Cortex of kidney (tissue), 1 donor: Measurements from ENCODE around the gene PIWIL4.
"Not testable (repeated sequence)": the region's sequence is repeated elsewhere in the genome, so short reads cannot be mapped to it uniquely, and the experiment has no call there.

Source experiments
- DNase-seq: peaks from one replicate; lab custom pipeline; 2025; lab: John Stamatoyannopoulos, UW

Gene PIWIL4

GRCh38 chr11:94585399-94585798, 18.2 kb downstream of the PIWIL4 start:
- no peak for DNase-seq

DNA sequence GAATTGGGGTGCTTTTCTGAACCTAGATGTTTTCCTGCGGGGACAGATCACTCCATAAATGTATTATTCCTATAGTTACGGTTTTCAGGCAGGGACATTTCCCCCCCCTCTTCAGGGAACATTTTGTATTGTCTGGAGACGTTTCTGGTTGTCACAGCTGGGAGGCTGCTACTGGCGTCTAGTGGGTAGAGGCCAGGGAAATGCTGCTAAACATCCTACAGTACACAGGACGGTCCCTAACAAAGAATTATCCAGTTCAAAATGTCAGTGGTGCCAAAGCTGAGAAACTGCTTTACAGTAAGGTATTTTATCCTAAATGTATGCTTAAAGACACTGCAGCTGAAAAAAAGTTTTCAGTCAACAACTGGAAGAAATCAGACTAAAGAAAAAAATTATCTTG, 19.4 kb downstream of the PIWIL4 start:
- DNase-seq = no peak

DNA sequence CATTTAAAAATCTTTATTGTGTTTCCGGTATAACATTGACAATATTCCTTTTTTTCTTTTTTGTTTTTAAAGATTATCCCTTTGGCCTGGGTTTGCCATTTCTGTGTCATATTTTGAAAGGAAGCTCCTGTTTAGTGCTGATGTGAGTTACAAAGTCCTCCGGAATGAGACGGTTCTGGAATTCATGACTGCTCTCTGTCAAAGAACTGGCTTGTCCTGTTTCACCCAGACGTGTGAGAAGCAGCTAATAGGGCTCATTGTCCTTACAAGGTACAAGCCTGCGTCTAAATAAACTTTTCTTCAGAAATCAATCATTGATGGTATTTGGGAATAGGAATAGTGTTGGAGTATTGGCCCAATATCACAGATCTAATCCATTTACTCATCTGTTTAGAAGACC, 19.8 kb downstream of the PIWIL4 start:
- no peak for DNase-seq

GRCh38 chr11:94588366-94588942, 21.3 kb downstream of the PIWIL4 start:
- DNase-seq = no peak

DNA sequence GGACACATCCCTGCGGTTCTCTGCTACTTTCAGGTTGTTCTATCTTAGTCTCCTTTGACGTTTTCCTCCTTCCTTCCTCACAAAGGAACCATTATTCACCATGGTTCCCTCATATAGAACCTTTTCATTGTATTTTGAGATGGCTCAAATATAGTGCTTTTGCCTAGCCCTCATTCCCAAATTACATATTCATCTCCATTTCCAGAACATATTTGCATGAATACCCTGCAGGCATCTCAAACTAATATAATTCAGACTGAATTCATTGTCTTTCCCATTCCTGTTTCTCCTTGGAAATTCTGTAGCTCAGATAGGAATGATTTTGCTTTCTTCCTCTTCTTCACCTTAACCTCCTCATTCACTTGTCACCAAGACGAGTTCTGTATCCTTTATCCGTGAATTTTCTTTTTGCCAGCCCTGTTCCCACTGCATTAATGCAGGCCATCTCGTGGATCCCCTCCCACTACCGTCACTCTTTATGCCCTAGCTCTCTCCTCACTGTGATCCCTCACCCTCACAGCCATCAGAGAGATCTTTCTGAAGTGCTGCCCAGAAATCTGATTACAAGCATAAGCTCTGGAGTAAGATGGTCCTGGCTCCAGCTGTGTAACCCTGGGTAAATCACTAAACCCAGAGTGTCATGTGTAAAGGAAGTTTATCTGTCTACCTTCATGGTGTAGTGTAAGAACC, 23.3 kb downstream of the PIWIL4 start:
- DNase-seq = no peak

- no peak for DNase-seq
Observed at GRCh38 chr11:94593030-94593429, 25.9 kb downstream of the PIWIL4 start.

GRCh38 chr11:94595076-94595475, 27.9 kb downstream of the PIWIL4 start:
- DNase-seq = no peak

GRCh38 chr11:94597896-94598295, 30.7 kb downstream of the PIWIL4 start:
- no peak for DNase-seq

- DNase-seq = no peak
Observed at GRCh38 chr11:94599510-94599909, 32.3 kb downstream of the PIWIL4 start.

DNA sequence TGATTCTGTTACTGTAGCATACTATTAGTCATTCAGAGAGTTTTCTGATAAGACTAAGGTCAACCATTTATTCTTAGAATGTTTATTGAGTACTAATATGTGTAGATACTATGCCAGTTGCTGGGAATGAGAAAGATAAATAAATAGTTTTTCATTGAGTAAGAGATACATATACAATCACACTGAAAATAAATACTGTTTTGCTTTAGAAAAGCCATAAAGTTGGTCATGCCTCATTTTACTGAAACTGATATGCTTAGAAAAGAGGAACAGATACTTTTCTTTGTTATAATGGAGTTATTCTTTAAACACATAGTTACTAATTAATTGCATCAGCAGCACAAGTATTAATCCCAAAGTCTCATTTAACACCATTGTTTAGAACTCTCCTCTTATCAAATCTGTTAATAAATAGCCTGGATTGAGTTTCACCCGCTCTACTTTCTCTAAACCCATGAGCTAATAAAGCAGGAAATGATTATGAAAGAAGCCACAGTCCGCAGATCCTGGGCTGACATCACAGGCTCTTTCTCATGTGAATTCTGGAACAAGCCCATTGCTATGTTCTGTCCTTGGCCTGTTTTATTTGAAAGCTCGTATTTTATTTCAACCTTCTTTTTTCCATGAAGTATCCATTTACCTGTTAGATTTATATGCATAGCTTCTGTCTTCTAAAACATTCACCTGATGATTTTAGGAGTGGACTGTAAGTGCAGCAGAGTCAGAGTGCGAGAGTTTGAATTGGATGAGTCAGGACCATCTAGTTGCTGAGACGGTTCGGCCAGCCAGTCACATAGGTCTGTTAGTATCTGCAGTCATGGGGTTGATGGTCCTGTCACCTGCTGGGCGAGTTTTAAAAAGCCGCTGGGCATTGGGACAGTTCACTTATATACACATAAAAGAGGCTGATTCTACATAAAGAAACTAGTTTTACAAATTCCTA, 35.5 kb downstream of the PIWIL4 start:
- DNase-seq = no peak

DNA sequence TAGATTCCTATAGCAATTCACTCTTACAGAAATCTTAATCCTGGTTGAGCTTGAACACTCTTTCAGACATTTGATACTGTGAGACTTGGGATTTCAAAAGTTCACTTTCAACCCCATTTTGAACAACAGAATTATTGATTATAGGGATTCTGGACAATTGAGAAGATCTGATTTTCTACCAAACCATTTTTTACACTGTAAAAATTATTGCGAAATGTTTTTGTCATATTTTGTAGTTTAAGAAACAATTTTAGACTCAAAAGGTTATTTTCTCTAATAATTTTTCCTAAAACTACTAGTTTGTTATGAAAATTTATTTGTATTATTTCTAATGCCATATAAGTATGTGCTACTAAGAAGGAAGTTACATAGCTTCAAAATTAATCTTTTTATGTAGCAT, 36.4 kb downstream of the PIWIL4 start:
- DNase-seq = no peak

- no peak for DNase-seq
Observed at GRCh38 chr11:94604482-94604881, 37.3 kb downstream of the PIWIL4 start.

DNA sequence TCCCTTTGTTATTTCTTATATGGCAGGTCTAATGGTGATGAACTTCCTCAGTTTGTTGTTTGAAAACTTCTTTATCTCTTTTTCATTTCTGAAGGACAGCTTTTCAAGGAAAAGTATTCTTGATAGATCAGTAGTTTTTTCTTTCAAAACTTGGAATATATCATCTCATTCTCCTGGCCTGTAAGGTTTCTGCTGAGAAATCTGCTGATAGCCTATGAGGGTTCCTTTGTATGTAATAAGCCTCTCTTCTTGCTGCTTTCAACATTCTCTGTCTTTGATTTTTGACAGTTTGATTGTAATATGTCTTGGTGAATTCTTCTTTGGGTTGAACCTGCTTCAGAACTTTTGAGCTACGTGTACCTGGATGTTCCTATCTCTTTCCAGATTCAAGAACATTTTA, 46.0 kb downstream of the PIWIL4 start:
- no peak for DNase-seq

DNA sequence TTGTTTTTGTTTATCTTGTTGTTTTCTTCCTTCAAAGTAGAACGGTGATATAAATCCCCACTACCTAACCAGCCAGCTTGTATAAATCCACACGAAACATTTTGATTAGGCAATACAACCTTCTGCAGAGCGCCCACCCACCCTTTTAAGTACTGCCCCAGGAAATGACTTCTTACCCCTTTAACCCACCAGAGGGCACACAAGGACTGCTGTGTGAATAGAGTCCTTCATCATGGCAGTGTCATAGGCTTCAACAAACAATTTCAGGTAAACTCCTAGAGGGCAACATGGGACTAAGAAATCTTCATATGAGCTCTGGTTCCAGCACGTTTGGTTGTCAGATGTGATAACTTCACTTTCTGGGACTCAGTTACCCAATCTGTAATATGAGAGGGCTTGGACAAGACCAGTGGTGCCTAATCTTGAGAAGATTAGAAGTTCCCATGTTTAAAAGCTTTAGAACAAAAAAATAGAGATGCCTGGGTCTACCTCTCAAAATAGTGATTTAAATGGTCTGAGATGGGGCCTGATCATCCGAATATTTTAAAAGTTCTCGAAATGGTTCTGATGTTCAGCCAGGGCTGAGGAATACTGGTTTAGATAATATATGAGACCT, 56.1 kb downstream of the PIWIL4 start:
- no peak for DNase-seq

GRCh38 chr11:94625422-94625821, 58.3 kb downstream of the PIWIL4 start:
- not testable (repeated sequence) for DNase-seq

GRCh38 chr11:94627003-94627560, 59.9 kb downstream of the PIWIL4 start:
- not testable (repeated sequence) for DNase-seq

- DNase-seq = no peak
Observed at GRCh38 chr11:94629741-94630140, 62.6 kb downstream of the PIWIL4 start.

DNA sequence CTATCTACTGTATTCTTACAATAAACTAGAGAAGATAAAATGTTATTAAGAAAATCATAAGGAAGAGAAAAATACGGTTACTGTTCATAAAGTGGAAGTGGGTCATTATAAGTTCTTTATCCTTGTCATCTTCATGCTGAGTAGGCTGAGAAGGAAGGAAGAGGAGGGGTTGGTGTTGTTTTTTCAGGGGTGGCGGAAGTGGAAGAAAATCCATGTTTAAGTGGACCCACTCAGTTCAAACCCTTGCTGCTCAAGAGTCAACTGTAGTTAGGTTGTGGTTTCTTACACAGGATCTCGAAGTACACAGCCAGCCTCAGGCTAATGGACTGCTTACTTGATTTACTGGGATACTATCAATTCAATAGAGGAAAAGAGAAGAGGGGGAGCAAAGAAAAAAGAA, 63.1 kb downstream of the PIWIL4 start:
- no peak for DNase-seq

DNA sequence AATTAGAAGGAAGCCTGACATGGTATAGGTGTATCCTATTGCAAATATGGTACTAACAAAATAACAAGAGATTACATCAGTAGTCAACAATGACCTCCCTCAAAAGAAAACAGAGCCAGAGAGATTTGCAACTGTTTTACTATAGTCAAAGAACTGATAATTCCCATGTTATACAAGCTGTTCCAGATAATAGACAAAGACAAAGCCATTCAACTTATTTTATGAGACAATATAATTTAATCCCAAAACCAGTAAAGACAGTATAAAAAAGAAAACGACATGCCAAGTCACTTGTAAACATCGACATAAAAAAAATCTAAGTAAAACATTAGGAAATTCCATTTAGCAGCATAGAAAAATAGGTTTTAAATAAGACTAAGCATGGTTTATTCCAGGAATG, 65.2 kb downstream of the PIWIL4 start:
- no peak for DNase-seq

DNA sequence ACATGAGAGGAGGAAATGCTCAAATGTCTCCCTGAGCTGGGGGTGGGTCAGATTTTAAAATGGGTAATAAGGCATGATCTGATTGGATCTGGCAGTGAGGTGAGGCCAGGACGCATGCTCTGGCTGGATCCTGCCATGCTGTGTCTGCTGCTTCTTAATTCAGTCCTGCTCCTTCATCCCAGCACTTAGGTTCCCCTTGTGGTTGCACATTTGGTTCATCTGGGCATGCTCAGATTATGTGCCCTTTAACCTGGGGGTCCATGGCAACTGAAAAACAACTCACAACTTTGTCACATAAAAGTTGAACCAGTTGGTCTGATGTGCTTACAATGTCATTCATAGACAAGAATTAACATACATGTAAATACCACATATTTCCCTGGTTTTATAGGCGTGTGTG, 67.9 kb downstream of the PIWIL4 start:
- DNase-seq = no peak

DNA sequence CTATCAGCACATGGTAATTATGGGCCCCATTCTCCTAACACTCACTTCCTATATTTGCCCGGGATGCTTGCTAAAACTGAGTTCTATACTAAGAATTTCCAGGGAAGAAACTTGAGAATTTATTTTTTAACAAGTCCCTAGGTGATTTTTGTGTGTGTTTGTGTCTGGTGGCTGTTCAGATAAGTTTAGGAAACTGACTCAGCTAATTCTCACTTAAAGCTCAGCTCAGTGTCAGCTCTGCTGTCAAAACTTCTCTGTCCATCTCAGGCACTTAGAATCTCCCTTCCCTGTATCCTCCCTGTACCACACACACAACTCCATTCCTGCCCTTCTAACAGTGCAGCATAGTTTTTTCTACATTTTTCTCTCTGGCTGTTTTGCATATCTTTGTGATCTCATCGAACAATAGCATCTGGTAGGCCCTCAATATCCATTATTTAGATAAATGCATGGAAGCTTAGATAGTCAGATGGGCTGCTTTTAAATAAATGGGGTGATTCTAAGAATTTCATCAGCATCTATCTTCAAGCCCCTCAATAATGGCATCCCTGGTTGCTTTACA, 69.3 kb downstream of the PIWIL4 start:
- no peak for DNase-seq
